ENCODE measurements around the gene PSMB3. TPM values are rescaled to one million over a fixed set of nuclear protein-coding genes. Genes with fewer than 3 reads are reported as not detected.

The PSMB3 gene
- total and polyA plus RNA-seq, 9 of the 15 experiments (the other 6 are each of a cell fraction or from before 2014, with no cell fraction given): 460 to 2,775 (median 574) TPM

DNA sequence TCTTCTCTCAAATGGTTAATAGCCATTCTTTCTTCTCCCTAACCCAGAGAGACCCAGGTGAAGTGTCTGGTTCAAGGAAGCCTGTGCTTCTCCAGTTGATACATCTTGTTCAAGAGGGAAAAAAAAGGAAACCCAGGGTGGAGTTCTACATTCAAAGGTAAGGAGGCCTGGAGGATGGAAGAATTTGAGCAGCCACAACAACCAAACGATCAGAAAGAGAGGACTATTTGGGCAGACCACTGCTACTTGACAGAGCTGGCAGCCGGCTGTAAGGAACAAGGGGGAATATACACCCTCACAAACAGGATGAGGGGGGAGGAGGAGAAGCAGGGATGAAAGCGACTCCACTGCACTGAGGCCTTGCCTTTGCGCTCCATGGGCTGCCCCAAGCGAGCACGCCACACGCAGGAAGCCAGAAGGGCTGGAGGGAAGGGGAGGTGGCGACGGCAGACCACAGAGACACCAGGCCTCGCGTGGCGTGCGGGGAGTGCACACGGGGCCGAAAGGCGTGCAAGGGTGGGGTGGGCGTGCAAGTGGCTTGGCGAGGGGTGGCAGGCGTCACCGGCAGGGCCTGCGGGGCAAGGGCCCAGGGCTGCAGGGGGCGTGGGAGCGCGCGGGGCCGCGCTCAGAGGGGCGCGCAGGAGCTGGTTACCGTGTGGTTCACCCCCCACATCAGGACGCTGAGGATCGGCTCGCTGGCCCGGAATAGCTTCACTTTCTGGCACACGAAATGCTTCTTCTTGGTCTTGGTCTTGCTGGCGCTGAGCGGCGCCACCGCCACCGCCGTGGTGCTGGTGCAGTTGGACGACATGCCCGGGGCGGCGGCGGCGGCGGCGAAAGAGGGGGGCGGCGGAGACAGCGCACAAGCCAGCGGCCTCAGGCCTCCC is 46.3 kb downstream of the PSMB3 start (continued):
- TF ChIP-seq PHTF2 (CRISPR knock-in tag; IDR thresholded peaks at IDR 0.05) (no peak), FOS (IDR thresholded peaks at IDR 0.05; ENCODE audit: extremely low read depth, insufficient read length) (no peak), KHSRP (IDR thresholded peaks at IDR 0.05) (no peak), MTA1 (IDR thresholded peaks at IDR 0.05; ENCODE audit: borderline replicate concordance) (no peak), LEF1 (IDR thresholded peaks at IDR 0.05) (no peak), NR3C1 (CRISPR knock-in tag; IDR thresholded peaks at IDR 0.05) (no peak), POLR2B (IDR thresholded peaks at IDR 0.05; ENCODE audit: low read depth, partially characterized antibody) (no peak), ZNF551 (CRISPR knock-in tag; IDR thresholded peaks at IDR 0.05) (no peak), TRIM24 (IDR thresholded peaks at IDR 0.05) (no peak), HMGN3 (IDR thresholded peaks at IDR 0.05; ENCODE audit: borderline replicate concordance, extremely low read depth, insufficient read length, low read depth, low read length) (peak; percentile 4), SIN3A (IDR thresholded peaks at IDR 0.05; ENCODE audit: borderline replicate concordance in 2 of 2, control insufficient read depth in 1 of 2, low read depth in 2 of 2, low read length in 2 of 2) (peak; percentile 14 to 50; a peak in 1 of 4 replicates), HNRNPH1 (optimal IDR thresholded peaks at IDR 0.05; ENCODE audit: low read depth, low read length) (no peak), HDAC1 (IDR thresholded peaks at IDR 0.05) (peak in 1 of 2 experiments; percentile 79; a peak in 1 of 4 replicates), ATF7 (IDR thresholded peaks at IDR 0.05) (no peak), SP1 (CRISPR knock-in tag; IDR thresholded peaks at IDR 0.05) (no peak), RBFOX2 (IDR thresholded peaks at IDR 0.05; ENCODE audit: low read depth, low read length) (no peak), CAMTA2 (CRISPR knock-in tag; conservative IDR thresholded peaks at IDR 0.05) (no peak), CEBPG (CRISPR knock-in tag; IDR thresholded peaks at IDR 0.05) (no peak), CEBPG (tag; conservative IDR thresholded peaks at IDR 0.05 in 1 of 2, IDR thresholded peaks at IDR 0.05 in 1 of 2) (no peak)
- TF ChIP-seq, protein P1, sequence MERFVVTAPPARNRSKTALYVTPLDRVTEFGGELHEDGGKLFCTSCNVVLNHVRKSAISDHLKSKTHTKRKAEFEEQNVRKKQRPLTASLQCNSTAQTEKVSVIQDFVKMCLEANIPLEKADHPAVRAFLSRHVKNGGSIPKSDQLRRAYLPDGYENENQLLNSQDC (CRISPR knock-in tag; IDR thresholded peaks at IDR 0.05): peak; percentile 24; the same call in 1 of the 2 replicates
- TF ChIP-seq, protein P2, sequence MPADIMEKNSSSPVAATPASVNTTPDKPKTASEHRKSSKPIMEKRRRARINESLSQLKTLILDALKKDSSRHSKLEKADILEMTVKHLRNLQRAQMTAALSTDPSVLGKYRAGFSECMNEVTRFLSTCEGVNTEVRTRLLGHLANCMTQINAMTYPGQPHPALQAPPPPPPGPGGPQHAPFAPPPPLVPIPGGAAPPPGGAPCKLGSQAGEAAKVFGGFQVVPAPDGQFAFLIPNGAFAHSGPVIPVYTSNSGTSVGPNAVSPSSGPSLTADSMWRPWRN (IDR thresholded peaks at IDR 0.05; ENCODE audit: low read depth): no peak
- TF ChIP-seq, protein P3, sequence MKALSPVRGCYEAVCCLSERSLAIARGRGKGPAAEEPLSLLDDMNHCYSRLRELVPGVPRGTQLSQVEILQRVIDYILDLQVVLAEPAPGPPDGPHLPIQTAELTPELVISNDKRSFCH (CRISPR knock-in tag; IDR thresholded peaks at IDR 0.05): no peak
- TF ChIP-seq, protein P3 (tag; IDR thresholded peaks at IDR 0.05): no peak

Measured in K562 (cell line).